HG03432 (cell line): ENCODE measurements around the gene SYNE1.
"Not testable (repeated sequence)": the region's sequence is repeated elsewhere in the genome, so short reads cannot be mapped to it uniquely, and the experiment has no call there.

Experiments
- ATAC-seq: cut with Tn5 transposase; IDR thresholded peaks from one replicate; pipeline ENCODE4 v1.9.1; 2021; ENCODE audit warnings: mild to moderate bottlenecking, moderate library complexity; ENCODE audit not compliant: unreplicated experiment

Gene SYNE1

DNA sequence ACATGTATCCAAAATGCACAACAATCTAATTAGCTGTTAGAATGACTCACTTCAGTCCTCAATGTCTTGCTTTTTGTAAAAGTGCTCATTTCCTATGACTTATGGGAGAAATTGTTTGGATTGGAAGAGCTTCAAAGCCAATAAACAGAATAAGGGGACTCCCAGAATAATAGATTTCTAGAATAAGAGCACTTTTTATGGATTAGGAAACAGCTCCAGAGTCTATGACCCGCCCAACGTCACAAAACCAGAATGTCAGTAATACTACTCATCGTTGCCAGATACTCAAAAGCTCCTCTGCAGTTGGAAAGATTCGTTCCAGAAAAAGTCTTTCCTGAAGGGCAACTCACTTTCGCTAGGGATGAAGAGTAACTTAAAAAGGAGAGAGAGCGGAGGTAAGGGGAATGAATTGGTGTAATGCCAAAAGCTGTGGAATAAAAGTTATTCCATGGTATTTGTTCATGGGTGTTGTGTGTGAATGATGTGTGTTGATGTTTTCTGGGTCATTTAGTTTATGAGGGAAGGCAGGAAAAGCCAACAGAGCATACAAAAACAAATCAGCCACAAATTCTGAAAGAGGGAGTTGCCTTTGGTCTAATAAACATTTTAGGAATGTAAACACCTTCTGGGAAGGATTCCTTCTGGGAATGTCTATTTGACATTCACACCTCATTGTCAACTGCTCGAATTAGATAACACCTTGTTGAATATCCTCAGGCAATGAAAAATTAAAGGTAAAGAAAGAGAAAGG lies 64.6 kb downstream of the SYNE1 start:
- ATAC-seq, result no peak

DNA sequence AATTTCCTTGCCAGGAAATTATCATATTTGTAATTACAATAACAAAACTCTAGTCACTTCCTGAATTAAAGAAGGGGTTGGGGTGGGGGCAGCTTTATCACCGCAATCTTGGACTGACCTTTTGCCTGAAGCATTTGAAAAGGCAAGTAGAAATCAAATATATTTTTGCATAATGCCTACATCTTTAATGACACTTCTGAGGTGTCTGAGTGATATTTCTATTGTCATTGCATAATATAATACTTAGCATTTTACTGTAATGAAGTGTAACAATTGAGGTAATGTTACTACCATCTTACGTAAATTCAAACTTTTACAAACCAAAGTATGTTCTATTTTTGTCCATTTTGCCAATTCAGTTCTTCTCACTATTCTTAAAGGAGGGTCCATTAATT lies 65.2 kb downstream of the SYNE1 start:
- ATAC-seq, result no peak

DNA sequence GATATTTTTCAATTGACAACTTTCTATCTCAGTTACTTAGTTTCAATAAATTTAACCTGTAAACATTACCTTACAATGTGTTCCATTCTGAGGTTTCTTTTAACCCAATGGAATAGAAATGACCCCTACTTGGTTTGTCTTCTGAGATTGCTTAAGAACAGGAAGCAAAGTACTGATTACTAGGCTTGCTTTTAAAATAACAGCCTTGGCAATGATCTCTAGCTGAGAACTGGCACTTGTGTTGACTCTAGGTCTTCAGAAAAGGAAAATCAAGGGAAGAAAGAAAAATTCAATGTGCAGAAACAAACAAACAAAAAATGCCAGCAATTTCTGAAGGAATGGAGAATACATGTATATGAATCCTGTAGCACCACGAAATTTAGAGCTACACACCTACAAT lies 66.1 kb downstream of the SYNE1 start:
- no peak for ATAC-seq

DNA sequence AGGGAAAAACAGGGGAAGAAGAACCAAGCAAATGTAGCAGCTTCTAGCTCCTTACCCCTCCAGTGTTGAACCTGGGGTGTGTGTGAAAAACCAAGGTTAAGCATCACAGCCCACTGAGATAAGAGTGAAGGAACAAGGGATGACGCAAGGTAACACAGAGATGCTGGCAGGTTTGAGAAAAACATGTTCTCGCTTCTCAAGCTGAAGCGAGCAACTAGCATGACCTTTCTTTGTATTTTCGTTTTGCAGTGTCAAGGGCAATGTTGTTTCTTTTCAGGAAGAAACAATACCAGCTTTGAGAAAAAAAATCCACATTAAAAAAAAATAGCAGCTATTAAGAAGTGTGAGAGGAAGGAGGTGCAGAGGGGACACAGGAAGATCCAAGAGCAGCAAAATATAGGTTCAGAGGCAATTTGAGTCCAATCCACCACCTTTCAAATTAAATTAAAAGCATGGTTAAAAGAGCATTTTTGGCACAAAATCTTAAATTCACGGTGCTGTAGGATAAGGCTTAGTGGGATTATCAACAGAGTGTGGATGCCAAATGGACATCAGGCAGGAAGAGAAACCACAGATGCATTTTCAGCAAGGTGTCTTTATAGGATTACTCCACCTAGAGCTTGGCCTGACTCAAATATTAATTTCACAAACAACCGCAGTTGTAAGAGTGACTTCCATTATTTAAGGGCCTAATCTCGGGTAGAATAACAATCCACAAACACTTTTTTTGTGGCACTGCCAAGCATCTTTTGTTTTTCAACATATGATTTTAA lies 70.9 kb downstream of the SYNE1 start:
- ATAC-seq, result no peak

DNA sequence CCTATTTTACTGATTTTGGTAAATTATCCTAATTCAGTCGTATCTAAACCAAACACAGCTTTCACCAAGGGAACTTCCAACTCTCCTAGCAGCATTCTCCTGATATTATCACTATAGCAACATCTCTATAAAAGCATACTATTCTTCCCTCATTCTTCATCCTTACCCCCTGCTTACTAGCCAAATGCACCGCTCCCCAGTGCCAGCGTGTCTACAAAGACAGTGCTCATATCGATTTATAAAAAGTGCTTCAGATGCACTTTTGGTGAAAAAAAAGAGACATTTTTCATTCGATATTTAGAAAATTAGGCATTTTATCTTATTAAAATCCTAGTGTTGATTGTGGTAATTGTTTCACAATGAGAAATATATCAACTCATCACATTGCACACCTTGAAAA lies 74.0 kb downstream of the SYNE1 start:
- ATAC-seq, result no peak

DNA sequence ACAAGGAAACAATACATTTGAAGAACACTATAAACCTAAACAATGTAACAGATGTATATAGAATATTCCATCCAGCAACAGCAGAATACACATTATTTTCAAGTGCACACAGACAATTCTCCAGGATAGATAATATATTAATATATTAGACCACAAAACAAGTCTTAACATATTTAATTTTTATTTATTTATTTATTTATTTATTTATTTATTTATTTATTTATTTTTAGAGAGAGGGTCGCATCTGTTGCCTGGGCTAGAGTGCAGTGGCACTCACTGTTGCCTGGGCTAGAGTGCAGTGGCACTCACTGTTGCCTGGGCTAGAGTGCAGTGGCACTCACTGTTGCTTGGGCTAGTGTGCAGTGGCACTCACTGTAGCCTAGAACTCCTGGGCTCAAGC lies 78.4 kb downstream of the SYNE1 start:
- not testable (repeated sequence) for ATAC-seq

DNA sequence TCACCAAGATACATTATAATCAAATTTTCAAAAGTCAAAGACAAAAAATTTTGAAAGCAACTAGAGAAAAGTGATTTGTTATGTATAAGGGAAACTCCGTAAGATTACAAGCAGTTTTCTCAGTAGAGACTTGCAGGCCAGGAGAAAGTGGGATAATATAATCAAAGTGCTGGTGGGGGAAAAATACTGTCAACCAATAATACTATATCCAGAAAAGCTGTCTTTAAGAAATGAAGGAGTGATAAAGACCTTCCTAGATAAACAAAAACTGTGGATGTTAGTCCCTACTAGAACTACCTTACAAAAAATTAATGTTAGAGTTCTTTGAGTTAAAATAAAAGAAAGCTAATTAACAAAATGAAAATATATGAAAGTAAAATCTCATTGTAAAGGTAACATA lies 79.7 kb downstream of the SYNE1 start:
- ATAC-seq, result no peak

DNA sequence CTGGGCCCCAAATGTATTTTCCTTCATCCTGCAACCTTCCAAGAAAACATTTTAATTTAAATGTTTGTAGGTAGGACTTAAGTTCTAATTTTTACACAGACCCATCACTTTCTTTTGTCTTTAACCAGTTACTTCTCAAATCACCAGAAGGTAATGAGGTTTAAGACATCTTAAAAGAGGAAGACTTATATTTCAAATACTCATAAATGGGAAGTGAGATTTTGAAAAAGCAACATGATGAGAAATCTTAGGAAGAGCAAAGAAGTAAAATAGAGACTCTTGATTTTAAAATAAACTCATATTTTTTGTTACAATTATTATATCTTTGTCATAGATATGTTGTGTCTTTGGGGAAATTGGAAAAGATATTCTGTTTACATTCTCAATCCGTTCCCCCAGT lies 82.3 kb downstream of the SYNE1 start:
- no peak for ATAC-seq

DNA sequence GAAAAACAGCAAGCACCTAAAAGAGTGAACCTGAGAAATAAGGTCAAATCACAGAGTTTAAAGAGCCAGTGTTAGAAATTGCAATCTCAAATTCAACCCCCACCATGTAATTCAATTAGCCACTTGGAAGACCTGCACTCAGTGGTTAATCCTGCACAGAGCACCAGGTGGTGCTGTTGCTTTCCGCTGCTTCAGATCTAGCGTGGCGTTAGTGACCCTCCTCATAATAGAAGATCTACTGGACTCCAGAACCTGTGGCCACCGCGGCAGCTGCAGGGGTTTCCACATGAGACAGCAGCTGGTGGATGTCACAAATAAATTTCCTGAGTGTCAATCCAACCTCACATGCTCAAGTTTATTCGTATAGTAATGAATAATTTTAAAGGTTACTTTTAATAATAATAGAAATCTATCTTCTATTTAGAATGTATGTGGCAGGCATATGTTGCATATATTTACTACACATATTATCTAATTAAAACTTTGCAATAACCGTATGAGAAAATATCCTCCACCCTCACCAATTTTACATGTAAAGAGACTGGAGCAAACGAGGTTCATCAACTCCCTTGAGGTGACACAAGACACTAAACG lies 84.4 kb downstream of the SYNE1 start:
- ATAC-seq, result peak; percentile 93

DNA sequence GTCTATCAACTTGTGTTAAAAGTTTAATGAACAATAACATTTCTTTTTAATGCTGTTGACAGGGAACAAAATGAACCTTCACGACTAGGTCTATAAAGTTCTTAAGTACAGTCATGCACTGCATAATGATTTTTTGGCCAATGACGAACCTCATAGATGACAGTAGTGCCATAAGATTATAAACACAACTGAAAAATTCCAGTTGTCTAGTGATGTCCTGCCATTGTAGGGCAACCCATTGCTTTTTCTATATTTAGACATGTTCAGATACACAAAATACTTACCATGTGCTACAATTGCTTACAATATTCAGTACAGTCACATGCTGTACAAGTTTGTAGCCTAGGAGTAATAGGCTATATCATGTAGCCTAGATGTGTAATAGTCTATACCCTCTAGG lies 93.6 kb downstream of the SYNE1 start:
- no peak for ATAC-seq

DNA sequence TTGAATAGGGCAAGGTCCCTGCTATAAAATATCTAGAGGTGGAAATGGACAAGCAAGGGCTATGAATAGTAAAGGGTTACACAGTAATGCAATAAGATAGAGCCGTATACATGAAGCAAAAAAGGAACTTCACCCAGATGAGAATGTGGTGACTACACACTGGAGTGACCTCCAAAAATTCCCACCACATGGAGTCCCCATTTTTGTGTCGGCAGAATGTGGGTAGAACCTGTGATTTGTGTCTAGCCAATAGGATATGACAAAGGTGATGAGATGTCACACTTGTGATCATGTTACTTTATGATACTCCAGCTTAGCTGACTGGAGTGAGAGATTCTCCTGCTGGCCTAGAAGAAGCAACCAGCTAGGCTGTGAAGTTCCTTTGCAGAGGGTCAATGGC lies 96.8 kb downstream of the SYNE1 start:
- no peak for ATAC-seq

DNA sequence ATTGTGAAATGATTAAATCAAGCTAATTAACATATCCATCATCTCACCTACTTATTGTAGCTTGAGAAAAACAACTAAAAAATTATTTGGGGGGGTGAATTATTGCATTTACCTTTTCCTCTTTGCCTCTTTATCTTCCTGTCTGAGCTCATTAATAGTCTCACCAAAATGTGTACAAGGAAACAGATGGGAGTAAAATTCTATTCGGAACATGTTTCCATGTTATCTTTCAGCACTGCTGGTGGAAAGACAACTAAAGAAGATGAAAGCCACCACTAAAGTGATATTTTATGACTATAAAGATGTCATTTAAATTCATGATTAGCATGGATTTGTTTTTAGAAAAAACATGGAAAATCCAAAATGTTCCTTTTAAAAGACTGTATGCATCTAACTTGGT lies 102.6 kb downstream of the SYNE1 start:
- ATAC-seq, result no peak

DNA sequence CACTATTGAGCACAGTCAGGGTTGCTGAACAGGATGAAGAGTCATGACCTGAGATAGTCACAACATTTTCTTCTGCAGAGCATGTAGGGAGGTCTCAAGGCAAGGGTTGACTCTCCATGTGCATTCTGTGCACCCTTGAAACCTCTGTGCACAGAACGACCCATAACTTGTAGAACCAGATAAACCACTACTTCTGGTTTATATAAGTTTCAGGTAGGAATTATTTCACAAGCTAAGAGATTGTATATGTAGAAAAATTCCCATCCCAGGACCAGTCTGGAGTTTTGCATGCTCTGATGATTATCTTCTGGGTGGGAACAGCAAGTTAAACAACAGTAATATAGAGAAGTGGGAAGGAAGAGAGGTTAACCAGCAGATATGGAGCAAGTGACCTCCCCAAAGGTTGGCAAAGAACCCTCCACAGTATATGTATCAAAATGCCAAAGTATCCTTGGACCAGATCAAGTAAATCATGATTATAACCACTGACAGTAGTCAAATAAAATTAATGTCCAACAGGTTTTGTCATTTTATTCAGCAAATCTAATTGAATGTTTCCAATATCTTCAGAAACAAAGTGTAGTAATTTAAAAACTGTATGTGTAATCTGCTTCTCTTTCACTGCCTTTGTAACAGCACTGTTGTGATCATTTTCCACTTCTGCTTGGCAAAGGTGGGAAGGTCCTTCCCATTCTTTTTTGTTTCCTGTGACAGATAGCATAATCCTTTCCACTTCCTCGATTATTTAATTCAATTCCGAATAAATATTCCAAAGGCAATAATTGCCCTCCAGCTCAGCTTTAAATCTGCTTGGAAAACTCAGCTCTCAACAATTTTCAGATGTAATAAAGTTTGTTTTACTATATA lies 104.4 kb downstream of the SYNE1 start:
- no peak for ATAC-seq

DNA sequence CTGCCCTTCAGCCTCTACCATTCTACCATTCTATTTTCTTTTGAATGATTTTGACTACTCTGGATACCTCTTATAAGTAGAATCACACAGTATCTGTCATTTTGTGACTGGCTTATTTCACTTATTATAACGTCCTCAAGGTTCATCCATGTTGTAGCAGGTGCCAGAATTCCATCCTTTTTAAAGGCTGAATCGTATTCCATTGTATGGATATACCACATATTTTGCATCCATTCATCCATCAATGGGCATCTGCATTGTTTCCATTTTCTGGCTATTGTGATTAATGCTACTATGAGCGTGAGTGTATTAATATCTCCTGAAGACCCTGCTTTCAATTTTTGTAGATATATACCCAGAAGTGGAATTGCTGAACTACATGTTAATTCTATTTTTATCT lies 105.5 kb downstream of the SYNE1 start:
- ATAC-seq, result no peak

DNA sequence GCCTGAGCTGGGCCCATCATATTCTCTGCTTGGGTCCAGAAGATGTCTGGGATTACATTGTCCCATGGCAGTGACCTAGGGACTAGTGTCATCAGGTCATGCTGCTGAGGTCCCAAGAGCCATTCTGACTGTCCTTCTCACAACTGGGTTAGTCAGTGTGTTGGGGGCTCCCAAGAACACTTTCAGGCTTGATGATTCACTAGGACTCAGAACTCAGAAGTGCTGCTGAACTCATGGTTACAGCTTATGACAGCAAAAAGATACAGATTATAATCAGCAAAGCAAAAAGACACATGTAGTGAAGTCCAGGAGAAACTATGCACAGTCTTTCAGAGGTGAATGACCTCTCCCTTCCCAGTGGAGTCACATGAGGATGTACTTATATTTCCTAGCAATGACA lies 107.8 kb downstream of the SYNE1 start:
- no peak for ATAC-seq

DNA sequence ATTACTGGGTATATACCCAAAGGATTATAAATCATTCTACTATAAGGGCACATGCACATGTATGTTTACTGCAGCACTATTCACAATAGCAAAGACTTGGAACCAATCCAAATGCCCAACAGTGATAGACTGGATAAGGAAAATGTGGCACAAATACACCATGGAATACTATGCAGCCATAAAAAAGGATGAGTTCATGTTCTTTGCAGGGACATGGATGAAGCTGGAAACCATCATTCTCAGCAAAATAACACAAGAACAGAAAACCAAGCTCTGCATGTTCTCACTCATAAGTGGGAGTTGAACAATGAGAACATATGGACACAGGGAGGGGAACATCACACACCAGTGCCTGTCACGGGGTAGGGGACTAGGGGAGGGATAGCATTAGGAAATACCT lies 123.0 kb downstream of the SYNE1 start:
- not testable (repeated sequence) for ATAC-seq

DNA sequence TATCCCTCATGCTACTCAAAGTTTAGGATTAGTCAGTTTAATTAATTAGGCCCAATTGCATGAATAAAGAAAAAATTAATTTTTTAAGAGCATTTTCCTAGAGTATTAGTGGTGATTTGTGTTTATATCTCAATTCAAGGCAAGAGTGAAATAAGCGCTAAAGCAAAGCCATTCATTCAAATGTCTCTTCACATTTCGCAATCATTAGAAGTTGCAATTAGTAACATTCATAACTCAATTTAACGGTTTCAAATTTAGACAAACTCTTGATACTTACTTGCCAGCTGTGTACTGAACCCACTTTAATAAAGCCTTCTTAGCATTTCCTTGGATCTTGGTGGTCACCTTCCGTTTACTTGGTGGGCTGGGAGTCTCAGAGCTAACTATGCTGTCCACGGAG lies 127.2 kb downstream of the SYNE1 start:
- no peak for ATAC-seq

DNA sequence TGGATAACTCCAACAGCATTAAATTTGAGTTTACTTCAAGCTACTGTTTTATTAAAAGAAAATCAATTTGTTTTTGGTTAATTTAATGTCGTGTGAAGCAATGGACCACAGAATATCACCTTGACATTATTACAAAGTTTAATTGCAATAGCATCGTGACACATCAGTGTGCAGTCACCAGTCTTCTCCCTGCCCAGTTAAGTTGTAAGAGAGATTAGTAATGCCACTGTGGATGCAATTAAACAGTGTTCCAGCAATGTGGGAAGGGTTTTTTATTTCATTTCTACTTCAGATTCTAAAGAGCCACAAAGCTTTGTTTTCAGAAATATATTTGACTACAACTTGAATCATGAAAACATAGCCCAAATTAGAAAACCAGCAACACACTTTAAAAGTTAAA lies 128.7 kb downstream of the SYNE1 start:
- no peak for ATAC-seq

DNA sequence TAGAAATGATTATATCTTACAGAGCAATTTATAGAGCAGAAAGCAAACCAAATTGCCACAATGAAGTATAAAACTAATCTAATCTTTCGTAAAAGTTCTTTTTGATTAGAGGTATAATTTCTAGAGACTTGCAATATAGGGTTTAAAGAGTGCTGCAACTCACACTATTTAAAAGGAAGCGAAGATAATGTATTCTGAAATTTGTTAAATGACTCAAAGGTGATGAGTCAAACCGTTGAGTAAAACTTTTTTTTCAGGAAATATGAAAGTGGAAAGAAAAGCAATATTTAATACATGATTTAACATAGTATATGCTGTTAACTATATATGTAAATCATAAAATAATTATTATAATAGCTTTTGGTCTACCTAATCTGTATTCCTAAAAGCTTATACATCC lies 133.6 kb downstream of the SYNE1 start:
- ATAC-seq, result no peak

DNA sequence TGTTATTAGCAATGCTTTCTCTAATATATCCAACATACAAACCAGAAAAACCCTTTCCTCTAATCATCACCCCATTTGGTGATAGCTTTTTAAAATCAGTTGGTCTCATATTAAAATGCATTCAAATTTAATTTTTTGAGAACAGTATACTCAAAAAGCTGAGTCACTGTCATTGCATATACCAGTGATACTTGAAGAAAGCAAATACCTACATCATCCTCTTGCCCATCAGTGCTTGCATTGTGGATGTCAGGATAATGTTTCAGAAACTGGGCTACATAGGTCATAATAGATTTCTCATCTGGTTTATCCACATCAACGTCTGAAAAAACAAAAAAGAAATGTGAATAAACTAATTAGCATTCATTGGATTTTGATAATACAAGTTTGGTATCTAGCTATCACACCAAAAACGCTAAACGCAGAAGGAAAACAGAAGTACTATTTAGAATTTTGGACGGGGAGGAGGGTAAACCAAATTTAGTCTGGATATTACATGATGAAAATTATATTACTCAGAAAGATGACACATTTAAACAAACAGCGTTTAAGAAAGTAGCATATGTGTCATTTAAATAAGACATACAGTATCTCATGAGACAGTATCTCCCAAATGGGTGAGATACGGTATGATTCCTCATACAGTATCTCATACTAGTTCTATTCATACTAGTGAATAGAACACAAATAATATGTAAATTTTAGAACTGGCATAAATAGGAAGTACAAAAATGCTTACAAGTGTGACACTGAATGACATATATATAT lies 134.6 kb downstream of the SYNE1 start:
- ATAC-seq, result no peak

DNA sequence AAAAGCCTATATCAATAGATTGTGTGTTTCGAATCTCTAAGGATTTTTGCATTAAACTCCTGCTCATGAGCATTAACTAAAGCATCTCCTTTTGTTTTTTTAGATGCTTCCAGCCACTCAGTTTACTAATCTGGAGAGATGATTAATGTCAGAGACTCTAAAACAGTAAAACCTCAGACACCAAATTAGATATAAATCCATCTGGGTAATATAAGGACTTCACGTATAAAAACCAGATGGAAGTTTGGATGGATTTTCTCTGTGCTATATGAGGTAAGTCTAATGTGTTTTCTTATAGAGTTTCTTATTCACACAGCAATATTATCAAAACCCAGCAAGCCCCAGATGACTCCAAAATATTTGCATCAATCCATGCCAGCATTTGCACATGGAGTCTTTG lies 137.2 kb downstream of the SYNE1 start:
- ATAC-seq, result no peak
